GM21526 (cell line): Measurements from ENCODE around the gene PRSS38.
"Not testable (repeated sequence)": the region's sequence is repeated elsewhere in the genome, so short reads cannot be mapped to it uniquely, and the experiment has no call there.

ENCODE experiments used
- ATAC-seq: cut with Tn5 transposase; IDR thresholded peaks from one replicate; pipeline ENCODE4 v1.9.1; 2021; ENCODE audit warnings: moderate library complexity; ENCODE audit not compliant: unreplicated experiment, low FRiP score

The PRSS38 gene

DNA sequence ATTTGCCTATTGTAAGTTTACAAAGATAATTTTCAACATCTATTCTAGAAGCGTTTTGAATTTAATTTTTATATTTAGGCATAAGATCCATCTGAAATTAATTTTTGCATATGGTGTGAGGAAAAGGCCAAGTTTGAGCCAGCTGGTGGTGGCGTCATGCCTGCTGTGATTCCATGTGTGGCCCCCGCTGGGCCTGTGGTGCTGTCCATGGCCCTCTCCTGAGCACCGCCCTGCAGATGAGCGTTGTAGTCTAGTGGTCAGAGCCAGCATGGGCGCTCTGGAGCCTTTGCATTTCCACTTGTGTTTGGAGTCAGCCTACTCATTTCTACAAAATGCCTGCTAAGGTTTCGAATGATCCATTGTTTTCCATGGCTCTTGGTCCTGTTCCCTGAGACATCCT lies 22.7 kb downstream of the PRSS38 start:
- ATAC-seq, result no peak

DNA sequence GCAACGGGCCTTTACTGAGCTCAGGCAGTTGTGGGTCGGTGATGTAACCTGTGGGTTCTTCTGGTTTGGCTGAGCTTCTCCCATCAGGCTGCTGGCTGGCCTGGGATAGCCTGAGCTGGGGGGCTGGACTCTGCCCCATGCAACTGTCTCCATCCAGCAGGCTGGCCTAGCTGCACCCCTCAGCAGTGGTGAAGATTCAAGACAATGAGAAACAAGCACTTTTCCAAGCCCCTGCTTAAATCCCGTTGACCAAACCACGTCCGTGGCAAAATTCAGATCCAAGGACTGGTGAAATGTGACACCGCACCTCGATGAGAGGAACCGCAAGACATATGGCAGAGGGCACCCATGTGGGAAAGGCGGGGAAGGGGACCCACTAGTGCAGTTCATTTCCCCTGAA lies 25.6 kb downstream of the PRSS38 start:
- ATAC-seq, result no peak

DNA sequence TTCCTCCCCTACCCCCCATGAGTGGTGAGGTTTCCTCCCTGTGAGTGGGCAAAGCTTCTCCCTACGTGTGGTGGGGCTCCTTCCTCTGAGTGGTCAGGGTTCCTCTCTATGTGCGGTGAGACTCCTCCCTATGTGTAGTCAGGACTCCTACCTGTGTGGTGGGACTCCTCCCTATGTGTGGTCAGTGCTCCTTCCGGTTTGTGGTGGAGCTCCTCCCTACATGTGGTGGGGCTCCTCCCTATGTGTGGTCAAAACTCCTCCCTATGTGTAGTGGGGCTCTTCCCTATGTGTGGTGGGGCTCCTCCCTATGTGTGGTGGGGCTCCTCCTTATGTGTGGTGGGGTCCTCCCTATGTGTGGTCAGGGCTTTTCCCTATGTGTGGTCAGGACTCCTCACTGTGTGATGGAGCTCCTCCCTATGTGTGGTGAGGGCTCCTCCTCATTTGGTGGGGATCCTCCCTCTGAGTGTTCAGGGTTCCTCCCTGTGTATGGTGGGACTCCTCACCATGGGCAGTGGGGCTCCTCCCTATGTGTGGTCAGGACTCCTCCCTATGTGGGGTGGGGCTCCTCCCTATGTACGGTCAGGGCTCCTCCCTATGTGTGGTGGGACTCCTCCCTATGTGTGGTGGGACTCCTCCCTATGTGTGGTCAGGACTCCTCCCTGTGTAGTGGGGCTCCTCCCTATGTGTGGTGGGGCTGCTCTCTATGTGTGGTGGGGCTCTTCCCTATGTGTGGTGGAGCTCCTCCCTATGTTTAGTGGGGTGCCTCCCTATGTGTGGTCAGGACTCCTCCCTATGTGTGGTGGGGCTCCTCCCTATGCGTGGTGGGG lies 29.1 kb downstream of the PRSS38 start:
- ATAC-seq, result no peak

DNA sequence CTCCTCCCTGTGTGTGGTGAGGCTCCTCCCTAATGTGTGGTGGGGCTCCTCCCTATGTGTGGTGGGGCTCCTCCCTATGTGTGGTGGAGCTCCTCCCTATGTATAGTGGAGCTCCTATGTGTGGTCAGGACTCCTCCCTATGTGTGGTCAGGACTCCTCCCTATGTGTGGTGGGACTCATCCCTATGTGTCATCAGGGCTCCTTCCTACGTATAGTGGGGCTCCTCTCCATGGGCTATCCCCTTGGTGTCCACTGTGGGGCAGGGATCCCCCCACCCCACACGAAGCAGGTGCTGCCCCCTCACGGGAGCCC lies 29.6 kb downstream of the PRSS38 start:
- no peak for ATAC-seq

DNA sequence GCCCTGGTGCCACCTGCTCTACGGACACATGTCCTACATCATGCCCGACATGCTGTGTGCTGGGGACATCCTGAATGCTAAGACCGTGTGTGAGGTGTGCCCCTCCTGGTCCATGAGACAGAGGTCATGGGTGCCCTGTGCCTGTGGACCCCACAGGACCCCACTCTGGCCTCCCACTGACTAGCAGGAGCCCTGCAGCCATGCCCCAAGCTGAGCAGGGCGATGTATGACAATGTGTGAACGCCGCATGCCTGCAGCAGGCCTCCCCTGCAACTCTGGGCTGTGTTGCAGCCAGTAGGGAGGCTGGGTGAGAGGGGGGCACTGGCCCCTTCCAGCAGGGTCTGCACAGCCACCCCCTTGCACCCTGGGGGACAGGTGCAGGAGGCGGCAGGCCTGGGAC lies 30.0 kb downstream of the PRSS38 start:
- no peak for ATAC-seq

DNA sequence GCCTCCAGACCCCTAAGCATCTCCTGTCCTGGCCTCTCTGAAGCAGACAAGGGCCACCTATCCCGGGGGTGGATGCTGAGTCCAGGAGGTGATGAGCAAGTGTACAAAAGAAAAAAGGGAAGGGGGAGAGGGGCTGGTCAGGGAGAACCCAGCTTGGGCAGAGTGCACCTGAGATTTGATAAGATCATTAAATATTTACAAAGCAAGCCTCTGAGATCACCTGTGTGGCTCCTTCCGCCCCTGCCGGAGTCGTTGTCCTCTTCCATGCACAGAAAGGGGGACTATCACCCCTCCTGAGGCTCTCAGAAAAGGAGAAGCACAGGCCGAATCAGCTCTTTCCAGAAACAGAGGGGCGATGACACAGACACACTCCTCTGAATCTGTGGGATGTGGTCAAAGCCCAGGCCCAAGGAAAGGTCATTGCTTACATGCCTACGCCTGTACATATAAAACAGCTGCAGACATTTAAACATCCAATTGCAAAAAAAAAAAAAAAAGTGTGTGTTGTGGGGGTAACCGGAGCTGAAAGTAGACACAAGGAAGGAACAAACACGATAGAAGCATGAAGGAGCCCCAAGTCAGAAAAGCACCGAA lies 30.9 kb downstream of the PRSS38 start:
- ATAC-seq, result no peak

DNA sequence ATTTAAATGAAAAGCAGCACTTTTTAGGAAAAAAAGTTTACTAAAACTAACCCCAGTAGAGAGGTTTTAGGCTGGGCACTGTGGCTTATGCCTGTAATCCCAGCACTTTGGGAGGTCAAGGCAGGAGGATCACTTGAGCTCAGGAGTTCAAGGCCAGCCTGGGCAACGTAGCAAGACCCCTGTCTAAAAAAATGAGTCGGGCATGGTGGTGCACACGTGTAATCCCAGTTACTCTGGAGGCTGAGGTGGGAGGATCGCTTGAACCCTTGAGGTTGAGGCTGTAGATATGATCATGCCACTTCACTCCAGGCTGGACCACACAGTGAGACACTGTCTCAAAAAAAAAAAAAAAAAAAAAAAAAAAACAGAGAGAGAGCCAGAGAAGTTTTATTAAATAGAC lies 31.6 kb downstream of the PRSS38 start:
- ATAC-seq, result not testable (repeated sequence)

DNA sequence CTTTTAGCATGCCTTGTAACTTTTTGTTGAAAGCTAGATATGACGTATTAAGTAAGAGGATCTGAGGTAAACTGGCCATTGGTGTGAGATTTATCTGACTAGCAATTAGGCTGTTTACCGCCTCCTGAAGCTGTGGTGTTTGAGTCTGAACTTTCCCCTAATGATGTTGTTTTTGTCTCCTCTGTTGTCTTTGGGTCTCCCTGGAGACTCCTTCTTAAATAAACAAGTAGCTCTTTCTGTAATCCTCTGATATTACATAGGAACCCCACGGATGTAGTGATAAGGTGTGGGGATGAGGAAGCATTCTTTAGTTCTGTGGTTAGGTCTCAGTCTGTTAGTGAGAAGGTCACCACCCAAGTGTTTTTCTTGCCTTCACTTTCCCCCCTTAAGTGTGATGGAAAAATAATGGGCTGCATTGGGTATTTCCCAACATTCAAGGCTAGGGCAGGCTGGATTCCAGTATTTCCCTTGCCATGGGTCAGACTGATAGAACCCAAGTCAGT lies 33.0 kb downstream of the PRSS38 start:
- no peak for ATAC-seq

DNA sequence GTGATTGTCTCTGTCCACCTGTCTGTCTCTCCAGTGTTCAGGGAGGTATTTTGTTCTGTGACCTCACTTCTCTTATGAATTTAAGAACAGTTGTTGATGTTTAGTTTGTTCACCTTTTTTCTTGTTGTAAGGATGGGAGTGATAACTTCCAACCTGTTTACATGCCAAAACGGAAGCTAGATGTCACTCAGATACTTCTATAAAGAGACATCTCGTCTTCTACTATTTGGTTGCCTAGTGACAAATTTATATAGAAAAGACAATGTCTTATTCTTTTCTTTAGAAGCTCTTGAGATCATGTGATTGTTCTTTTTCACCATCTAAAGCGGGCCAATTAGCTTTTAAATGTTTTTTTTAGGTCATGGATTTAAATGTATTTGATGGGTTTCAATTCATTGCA lies 33.8 kb downstream of the PRSS38 start:
- no peak for ATAC-seq

DNA sequence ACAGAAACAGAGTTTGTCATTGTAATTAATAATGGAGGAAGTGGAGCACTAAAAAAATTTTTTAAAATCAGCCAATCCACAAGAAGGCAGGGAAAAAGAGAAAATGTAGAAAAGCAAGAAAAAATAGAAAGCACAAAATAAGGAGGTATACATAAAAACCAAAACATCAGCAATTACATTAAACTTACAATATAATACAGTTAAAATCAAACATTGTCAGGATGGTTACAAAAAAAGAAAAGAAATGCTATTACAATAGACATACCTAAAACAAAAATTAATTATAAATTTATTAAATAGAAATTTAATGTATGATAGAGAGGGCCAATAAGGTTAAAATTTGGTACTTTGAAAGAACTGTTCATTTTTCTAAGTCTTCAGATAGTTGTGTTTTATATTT lies 38.7 kb downstream of the PRSS38 start:
- ATAC-seq, result no peak

DNA sequence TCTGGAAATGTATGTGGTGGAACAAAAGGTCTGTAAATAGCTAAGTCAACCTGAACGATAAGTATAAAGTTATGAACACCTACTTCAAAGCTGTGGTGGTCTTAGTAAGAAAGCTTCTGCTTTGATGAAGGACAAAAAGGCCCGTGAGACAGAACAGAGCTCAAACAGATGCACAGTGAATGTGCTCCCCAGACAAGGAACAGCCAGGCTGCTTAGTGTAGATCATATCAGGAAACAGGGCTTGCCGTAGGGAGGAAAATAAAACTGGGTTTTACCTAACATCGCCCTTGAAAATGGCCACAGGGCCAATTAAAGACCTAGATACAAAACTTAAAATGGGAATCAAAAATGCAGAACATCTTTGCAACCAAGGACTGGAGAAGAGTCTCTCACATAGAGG lies 40.2 kb downstream of the PRSS38 start:
- ATAC-seq, result no peak

DNA sequence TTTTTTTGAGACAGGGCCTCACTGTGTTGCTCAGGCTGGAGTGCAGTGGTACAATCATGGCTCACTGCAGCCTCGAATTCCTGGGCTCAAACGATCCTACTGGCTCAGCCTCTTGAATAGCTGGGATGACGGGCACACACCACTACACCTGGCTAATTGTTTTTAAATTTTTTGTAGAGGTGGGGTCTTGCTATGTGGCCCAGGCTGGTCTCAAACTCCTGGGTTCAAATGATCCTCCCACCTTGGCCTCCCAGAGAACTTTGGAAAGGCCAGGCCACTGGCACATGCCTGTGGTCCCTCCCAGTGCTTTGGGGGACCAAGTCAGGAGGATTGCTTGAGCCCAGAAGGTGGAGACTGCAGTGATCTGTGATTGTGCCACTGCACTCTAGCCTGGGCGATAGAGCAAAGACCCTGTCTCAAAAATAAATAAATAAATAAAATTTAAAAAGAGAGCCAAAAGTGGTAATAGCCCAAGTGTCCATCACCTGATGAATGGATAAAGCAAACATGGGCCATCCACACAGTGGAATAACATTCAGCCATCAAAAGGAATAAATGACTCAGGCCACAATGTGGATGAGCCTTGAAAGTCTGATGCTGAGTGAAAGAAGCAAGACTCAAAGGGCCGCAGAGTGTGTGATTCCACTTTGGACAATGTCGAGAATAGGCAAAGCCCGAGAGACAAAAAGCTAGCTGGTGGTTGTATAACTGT lies 40.8 kb downstream of the PRSS38 start:
- ATAC-seq, result no peak

DNA sequence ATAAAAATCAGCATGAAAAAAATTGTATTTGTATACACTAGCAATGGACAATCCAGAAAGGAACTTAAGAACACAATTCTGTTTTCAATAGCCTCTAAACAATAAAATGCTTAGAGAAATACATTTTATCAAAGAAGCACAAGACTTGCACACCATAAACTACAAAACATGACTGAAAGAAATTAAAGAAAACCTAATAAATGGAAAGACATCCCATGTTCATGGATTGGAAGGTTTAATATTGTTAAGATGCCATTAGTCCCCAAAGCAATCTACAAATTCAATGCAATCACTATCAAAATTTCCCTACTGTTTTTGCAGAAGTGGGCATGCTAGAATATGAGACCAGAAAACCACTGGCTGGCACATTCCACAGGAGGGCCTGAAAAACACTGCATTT lies 49.4 kb downstream of the PRSS38 start:
- ATAC-seq, result no peak

DNA sequence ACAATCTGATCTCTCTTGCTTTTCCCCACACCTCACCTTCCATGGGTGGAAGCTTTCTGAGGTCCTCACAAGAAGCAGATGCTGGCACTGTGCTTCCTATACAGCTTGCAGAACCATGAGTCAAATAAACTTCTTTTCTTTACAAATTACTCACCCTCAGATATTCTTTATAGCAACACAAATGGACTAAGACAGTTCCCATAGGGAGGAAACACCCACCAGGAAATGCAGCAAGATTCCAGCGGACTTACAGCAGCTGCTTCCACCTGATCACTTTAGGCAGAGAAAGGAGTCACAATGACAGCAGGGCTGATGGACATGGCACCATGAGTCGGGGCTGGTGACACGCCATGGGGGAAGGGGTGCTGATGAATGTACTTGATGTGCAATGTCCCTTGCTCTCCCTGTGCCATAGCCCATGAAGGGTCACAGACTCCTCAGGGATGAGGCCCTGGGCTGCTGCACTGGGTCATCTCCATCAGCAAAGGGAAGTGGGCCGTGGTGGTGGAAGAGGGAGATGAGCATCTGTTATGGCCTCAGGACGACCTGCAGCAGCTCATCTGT lies 53.9 kb downstream of the PRSS38 start:
- ATAC-seq, result no peak

DNA sequence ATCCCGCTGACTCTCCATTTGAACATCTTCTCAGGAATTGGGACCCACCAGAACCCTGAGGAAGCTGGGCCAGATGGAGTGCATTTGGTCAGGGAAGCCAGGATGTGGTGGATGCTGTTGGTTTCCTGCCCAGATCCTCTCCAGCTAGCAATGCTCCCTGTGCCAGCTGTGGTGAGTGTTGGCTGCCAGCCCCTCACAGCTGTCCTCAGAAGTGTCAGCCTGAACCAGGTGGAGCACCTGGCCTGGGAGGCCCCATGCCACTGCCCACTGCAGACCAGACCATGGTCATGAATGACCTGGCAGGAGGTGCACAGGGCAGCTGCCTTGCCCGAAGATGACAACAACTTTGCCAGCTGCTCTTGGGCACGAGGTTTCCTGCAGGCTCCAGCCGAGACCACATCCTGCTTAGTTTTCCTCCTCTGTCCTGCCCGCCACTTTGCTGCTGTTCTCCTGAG lies 54.4 kb downstream of the PRSS38 start:
- ATAC-seq, result no peak

DNA sequence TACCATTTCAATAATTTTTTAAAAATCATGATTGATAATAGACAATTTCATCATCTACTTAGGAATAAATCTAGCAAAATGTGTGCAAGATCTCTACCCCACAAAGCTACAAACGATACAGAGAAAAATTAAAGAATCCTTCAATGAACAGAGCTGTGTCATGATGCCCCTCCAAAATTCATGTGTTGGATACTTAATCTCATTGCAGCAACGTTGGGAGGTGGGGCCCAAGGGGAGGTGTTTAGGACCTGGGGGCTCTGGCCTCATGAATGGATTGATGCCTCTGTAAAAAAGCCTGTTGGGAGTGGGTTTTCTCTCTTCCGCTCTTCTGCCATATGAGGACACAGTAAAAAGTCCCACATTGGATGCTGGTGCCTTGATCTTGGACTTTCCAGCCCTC lies 54.9 kb downstream of the PRSS38 start:
- ATAC-seq, result no peak

DNA sequence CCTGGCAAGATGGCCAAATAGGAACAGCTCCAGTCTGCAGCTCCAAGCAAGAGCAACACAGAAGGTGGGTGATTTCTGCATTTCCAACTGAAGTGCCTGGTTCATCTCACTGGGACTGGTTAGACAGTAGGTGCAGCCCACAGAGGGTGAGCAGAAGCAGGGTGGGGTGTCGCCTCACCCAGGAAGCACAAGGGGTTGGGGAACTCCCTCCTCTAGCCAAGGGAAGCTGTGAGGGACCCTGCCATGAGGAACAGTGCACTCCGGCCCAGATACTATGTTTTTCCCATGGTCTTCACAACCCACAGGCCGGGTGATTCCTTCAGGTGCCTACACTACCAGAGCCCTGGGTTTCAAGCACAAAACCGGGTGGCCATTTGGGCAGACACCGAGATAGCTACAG lies 56.4 kb downstream of the PRSS38 start:
- ATAC-seq, result not testable (repeated sequence)

DNA sequence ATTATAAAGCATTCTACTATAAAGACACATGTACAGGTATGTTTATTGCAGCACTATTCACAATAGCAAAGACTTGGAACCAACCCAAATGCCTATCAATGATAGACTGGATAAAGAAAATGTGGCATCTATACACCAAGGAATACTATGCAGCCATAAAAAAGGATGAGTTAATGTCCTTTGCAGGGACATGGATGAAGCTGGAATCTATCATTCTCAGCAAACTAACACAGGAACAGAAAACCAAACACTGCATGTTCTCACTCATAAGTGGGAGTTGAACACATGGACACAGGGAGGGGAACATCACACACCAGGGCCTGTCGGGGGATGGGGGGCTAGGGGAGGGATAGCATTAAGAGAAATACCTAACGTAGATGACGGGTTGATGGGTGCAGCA lies 62.3 kb downstream of the PRSS38 start:
- not testable (repeated sequence) for ATAC-seq

DNA sequence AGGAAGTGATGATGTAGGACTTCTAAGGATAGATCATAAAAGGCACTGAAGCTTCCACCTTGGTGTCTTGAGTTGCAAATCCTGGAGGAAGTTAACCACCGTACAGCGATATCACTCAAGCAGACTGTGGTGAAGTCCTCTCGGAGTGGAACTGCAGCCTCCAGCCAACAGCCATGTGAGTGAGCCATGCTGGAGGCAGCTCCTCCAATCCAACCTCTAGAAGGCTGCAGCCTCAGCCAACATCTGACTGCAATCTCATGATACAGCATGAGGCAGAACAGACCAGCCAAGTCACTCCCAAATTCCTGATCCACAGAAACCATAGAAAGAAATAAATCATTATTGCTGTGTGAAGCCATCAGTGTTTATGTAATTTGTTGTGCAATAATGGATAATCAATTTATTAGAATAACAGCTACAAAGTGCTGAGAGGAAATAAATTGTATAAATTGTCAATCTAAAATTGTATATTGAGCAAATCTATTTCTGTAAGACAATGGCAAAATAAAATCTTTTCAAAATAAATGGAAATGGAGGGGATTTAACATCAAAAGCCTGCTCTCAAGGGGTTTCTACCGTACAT lies 65.0 kb downstream of the PRSS38 start:
- ATAC-seq, result no peak

DNA sequence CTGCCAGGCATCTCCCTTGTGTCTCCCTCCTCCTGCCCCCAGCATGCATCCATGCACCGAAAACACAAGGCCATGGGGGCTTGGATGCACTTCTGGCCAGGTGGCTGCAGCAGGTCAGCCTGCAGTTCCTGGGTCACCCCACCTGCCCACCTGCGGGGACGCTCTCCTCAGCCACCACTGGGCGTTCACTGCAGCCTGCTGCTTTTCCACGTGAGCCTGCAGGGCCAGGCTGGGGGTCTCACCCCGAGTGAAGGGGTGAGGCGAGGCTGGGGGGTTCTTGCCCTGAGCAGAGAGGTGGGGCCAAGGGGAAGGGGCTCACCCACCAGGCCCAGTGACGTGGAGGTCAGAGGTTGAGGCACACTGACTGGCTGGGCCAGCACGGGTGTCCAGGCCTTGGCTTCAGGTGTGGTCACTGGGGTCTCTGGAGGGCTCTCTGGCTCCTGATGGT lies 67.6 kb downstream of the PRSS38 start:
- no peak for ATAC-seq
